GM18861 (cell line): Measurements from ENCODE around the gene PANK4.

Experiments used
- ATAC-seq: cut with Tn5 transposase; IDR thresholded peaks from one replicate; pipeline ENCODE4 v1.9.1; 2021; ENCODE audit not compliant: unreplicated experiment

Gene PANK4

GRCh38 chr1:2529784-2530512, 3.6 kb upstream of the PANK4 start, which contains the start of gene HES5:
Gene HES5, minus strand, starts transcription at chr1:2530263. Its CDS starts 99 bp downstream, at chr1:2530164.
- no peak for ATAC-seq

DNA sequence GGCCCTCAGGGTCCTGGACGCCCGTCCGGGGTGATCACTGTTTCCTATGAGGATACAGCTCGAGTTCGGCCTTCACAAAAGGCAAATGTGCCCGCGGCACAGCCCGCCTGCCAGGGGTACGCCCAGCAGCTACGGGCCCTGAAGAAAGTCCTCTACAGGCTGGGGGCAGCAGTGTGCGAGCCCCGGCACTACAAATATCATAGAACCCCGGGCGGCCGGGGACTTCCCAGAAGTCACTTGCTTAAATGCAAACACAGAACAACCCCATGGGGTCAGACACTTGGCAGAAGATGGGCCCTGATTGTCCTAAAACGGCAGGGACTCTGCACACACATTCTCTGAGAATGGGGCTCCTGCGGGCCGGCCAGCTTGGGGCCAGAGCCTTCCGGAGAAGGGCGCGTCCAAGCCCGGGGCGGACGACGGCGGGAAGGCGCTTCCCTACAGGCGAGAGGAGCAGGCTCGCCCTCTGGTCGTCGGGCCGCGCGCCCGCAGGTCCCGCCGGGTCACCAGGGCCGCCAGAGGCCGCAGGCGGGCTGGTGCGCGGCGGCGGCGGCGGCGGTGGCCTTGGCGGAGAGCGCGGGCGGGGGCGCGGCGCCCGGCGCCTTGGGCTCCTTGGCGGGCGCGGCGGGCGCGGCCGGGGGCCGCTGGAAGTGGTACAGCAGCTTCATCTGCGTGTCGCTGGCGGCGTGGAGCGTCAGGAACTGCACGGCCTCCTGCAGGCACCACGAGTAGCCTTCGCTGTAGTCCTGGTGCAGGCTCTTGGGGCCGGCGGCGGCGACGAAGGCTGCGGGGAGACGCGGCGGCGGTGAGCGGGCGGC, 2.8 kb upstream of the PANK4 start:
- ATAC-seq = no peak

DNA sequence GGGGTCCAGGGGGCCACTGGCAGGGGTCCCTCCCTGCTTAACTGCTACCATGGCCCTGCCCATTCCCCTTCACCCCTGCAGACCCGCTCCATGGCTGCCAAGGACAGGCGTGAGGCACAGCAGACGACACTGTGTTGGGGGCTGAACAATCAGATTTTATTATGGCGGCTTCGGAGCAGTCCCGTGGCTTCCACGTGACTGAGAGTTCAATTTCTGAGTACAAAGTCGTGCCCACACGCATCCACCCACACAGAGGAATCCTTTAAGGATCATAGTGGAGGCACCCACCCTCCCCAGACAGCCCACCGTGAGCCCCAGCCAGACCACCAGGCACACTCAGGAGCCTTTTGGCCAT, 2.2 kb upstream of the PANK4 start:
- ATAC-seq = no peak

GRCh38 chr1:2528016-2528415, 1.6 kb upstream of the PANK4 start:
- ATAC-seq = no peak

GRCh38 chr1:2527556-2527860, 1.1 kb upstream of the PANK4 start:
- no peak for ATAC-seq

GRCh38 chr1:2526824-2527555, 594 bp upstream of the PANK4 start:
- peak; percentile 32 for ATAC-seq

- ATAC-seq = no peak
Measured at GRCh38 chr1:2525572-2525919, 850 bp downstream of the PANK4 start.

DNA sequence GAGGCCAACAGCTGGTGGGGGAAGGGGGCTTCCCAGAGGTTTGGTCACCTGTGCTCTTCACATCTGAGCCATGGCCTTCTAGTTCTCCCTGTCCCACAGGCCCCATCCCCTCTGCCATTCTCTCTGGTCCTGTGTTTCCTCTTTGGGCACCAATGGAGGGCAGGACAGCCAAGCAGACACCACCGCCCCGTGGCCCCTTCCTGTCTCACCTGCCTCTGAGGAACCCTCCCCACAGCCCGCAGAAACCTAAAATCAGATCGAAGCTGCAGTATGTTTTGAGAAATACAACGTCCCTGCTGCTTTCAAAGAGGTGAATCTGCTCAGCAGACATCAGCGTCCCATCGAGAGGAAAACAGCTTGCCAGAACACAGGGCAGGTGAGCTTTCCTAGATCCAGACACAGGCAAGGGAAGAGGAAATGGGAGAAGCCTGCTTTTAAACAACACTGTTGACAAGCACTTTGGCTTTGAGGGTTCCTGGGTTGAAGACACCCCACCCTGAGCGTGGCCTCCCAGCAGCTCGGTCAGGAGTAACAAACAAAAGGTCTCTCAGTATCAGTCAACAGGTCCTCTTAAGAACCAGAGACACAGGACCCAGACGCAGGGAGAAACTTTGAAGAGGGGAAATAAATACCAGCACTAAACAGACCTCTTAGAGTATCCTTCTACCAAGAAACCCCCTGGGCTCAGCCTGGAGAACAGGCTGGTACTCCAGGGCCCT, 2.3 kb downstream of the PANK4 start:
- no peak for ATAC-seq

DNA sequence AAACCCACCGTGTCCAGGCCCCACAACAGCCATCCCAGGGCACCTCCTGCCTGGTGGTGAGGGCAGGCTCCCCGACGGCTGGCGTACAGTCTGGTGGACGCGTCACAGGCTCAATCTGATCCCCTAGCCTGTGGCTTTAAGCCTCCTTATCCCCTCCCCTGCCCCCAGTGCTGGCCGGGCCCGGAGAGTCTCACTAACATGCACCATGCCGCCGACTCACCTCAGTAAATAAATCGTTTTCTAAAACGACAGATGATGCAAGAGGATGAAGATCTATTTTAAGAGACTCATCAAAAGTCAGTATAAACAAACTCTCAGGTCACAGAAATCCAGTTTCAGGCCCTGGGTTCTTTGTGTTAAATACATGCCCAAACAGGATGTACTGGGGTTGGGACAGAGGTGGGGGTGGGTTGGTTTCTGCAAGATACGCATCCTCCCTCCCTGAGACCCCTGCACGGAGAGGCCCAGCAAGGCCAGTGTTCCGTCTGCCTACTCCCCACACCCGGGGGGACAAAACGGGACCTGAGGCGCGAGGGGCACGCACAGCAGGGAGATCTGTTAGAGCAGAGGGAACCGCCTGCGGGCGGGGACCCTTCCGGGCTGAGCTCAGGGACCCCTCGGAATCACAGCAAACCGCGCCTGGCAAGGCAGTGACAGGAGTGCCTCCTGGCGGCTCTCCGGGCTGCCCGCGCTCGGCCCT, 3.1 kb downstream of the PANK4 start:
- no peak for ATAC-seq

DNA sequence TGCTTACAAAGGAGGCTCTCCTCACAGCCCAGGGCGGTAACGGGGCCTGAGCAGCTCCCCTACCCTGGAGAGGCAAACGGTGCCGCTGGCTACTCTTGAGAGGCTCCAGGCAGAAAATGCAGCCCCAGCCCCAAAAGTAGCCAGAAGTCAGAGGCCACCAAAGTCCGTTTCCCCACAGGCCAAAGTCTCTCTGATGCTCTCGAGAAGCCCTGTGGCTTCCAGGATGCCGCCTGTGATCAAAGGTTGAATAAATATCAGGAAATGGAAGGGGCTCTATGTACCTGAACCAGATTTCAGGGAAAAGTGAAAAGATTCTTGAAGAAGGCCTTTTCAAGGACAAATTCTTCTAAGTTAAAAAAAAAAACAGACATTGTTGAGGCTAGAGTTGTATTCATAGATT, 4.2 kb downstream of the PANK4 start:
- ATAC-seq = no peak

- no peak for ATAC-seq
Measured at GRCh38 chr1:2520806-2521205, 5.6 kb downstream of the PANK4 start.

DNA sequence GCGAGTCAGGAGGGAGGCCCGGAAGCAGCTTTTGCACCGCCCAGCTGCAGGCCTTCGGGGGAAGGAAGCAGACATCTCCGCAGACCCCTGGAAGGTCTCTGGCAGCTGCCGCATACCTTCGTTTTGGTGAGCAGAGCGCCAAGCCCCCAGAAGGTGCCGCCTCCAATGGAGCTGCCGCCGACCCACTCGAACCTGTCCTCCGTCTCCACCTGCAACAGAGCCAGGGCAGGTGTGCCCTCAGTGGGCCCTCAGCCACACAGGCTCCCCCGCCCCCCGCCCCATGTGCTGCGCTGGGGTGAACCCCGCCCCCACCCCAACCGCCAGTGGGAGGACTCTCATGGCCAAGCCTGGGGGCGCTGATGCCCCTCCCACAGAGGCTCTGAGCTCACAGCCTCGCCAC, 6.2 kb downstream of the PANK4 start:
- no peak for ATAC-seq

- ATAC-seq = no peak
Measured at GRCh38 chr1:2519729-2520128, 6.7 kb downstream of the PANK4 start.

DNA sequence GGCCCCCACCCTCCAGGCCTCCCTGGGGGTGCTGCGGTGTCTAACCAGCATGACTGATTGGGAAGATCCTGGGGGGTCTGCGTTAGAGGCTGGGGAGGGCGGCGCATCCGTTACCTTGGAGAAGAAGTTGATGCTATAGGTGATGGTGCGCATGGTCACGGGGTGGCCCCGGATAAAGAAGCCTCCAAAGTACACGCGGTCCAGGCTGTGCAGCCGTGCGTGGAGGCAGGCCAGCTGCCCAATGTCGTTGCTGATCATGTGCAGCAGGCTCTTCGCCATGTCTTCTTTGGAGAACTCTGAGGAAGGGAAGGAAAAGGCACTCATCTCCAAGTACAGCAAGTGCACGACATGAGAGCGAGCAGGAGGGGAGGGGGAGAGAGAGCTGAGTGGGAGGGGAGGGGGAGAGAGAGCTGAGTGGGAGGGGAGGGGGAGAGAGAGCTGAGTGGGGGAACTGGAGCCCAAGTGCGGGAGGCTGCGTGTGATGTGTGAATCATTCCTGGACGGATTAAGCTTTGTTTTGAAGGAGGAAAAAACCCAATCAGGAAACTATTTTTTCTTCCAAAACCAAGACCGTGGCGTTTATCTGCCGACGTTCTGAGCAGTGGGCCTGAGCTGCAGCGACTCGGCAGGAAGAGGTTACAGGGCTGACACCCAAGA, 7.2 kb downstream of the PANK4 start:
- no peak for ATAC-seq

DNA sequence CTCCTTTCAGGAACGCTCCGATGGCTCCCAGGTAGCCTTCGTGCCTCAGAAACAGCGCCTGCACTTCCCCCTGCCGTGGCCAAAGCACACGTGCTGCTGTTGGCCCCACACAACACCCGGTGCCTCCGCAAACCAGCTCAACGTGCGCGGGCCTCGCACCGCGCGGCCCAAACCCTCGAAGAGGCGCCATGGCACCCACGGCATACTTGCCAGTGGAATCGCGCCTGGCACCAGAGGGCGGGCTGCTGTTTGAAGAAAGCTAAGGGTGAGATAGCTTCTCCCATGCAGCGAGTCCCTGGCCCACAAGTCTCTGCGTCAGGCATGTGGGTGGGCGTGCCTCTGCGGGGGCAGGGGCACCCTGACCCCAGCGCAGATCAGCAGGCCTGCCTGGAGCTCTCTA, 7.9 kb downstream of the PANK4 start:
- ATAC-seq = no peak

DNA sequence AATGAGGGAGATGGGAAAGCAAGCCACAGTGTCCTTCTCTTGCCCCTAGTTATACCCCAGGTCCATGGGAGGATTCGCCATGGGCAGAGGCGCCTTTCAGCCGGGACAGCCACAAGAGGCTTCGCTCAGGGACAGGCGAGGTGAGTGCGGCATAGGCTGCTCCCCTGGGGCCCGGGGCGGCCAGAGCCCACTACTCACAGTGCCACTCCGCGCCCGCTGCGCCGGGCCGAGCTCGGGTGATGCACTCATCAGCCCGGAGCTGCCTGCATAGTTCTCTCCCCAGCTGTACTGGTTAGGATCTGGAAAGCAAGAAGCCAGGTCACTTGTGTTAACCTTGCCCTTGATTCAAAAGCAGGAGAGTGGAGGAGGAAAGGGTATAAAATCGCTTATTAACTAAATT, 8.4 kb downstream of the PANK4 start:
- ATAC-seq = no peak

GRCh38 chr1:2516946-2517345, 9.4 kb downstream of the PANK4 start:
- no peak for ATAC-seq

- no peak for ATAC-seq
Measured at GRCh38 chr1:2516124-2516523, 10.3 kb downstream of the PANK4 start.

DNA sequence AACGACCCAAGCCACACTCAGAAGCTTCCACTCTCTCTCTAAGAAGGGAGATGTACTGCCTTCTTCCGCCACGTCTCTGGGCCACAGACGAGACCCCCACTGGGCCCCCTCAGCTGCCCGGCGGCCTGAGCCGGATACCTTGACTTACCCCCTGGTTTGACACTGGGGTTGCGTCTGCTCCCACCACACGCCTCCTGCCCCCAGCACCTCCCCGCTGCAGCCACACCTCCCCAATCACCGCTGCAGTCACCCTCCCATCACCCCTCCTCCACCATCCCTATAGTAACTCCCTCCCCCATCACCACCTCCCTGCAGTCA, 10.7 kb downstream of the PANK4 start:
- ATAC-seq = no peak
